Esophagus squamous epithelium (tissue), 4 donors: ENCODE measurements around the gene MRPS18B.

Source experiments
- CTCF ChIP-seq, 6 experiments: fragments of 450-650 bp in 4 of 6; fragments of 200-600 bp in 2 of 6; sonication (generic) in 2 of 6; IDR thresholded peaks; one replicate each; pipeline ENCODE4 v1.5.1; 2016 to 2019; ENCODE audit warnings: antibody characterized with exemption in 6 of 6, mild to moderate bottlenecking in 4 of 6, moderate library complexity in 4 of 6
- POLR2A ChIP-seq, 4 donors: fragments of 450-650 bp; IDR thresholded peaks; one replicate each; pipeline ENCODE4 v1.6.1; 2017; ENCODE audit warnings: antibody characterized with exemption in 4 of 4, mild to moderate bottlenecking in 4 of 4, moderate library complexity in 3 of 4

GRCh38 chr6:30640481-30640880, 22.8 kb downstream of the MRPS18B start:
- TF ChIP-seq POLR2A (IDR thresholded peaks at IDR 0.05) (no peak), CTCF (IDR thresholded peaks at IDR 0.05) (no peak)
